Measurements from ENCODE around the gene UNC5B. TPM values are rescaled to one million over a fixed set of nuclear protein-coding genes. Genes with fewer than 3 reads are reported as not detected.

UNC5B gene
- total and polyA plus RNA-seq, 2 experiments from 2014 or later = 2.7 to 6.5 TPM

GRCh38 chr10:71213127-71213621, 804 bp downstream of the UNC5B start:
- Histone ChIP-seq H3K9me2 (ENCODE audit: insufficient read depth) (no peaks in the 10 kb centered on the region), H3K36me3 (ENCODE audit: low read depth) (no peaks in the 10 kb centered on the region), H3K9ac (peak overlapping the region; percentile 79), H3K9me3 (ENCODE audit: low read depth) (no peaks in the 10 kb centered on the region), H3K79me2 (ENCODE audit: insufficient read depth) (peaks cover 19% of the 10 kb centered on the region), H2AFZ (peak overlapping the region; percentile 71), H3K4me2 (ENCODE audit: unreplicated experiment) (peak overlapping the region; percentile 97), H3F3A (ENCODE audit: insufficient read depth) (no peaks in the 10 kb centered on the region), H3K27me3 (replicated peaks; ENCODE audit: insufficient read depth) (peaks cover 23% of the 10 kb centered on the region), H3K27ac (peak overlapping the region; percentile 39), H3K4me1 (ENCODE audit: insufficient read depth) (peaks cover 8% of the 10 kb centered on the region), H4K20me1 (ENCODE audit: insufficient read depth) (no peaks in the 10 kb centered on the region), H3K4me3 (peak overlapping the region; percentile 75)
- TF ChIP-seq EZH2phosphoT487 (IDR thresholded peaks at IDR 0.05; ENCODE audit: insufficient read depth, low read depth) = no peak
- no peak for TF ChIP-seq EZH2 (IDR thresholded peaks at IDR 0.05; ENCODE audit: insufficient read depth, poor library complexity, severe bottlenecking)
- DNase-seq = peak; percentile 88
- in situ Hi-C loops (cut with MboI) = no loop called here
- 1% methylated on average over 36 of the region's 36 CpGs for WGBS, 2 experiments (ENCODE audit: low coverage in 1 of 2, low lambda C conversion rate in 2 of 2, missing lambda C conversion rate in 2 of 2)

DNA sequence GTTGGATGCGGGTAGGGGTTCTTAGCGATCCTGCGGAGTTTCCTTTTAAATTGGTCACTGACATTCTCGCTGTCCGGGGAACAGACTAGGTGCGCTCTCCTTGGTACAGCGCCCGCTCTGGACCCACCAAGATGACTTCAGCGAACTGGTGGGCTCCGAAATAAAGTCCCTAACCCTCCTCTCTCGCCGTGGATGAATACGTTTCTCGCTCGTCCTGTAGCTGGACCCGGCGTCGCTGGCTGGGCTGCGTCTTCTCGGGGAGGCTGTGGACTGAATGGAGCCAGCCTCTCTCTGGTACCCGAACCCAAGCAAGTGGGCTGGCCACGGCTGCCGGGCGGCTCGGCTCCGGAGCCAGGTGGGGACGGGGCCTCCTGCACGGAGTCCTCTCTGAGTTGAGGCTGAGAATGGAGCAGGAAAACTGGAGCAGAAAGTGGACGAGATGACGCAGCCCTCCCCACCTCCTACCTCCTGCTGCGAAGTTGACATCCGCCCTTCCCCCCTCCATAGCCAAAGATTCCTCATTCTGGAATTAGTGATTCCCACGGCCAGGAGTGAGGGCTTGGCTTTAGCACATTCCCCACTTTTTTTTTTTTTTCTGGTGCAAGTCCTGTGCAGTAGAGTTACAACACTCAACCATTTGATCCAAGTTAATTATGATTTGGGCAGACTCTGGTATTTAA, 1.5 kb downstream of the UNC5B start:
- Histone ChIP-seq H3K79me2 (ENCODE audit: insufficient read depth) (peaks cover 19% of the 10 kb centered on the region), H4K20me1 (ENCODE audit: insufficient read depth) (no peaks in the 10 kb centered on the region), H3F3A (ENCODE audit: insufficient read depth) (no peaks in the 10 kb centered on the region), H3K36me3 (ENCODE audit: low read depth) (no peaks in the 10 kb centered on the region), H3K27ac (peak overlapping the region; percentile 36; the same call in 1 of the 2 replicates), H3K4me1 (ENCODE audit: insufficient read depth) (peaks cover 8% of the 10 kb centered on the region), H3K4me2 (ENCODE audit: unreplicated experiment) (peak overlapping the region; percentile 97), H3K27me3 (replicated peaks; ENCODE audit: insufficient read depth) (peaks cover 23% of the 10 kb centered on the region), H2AFZ (peak overlapping the region; percentile 75), H3K9ac (peak overlapping the region; percentile 79), H3K9me2 (ENCODE audit: insufficient read depth) (no peaks in the 10 kb centered on the region), H3K9me3 (ENCODE audit: low read depth) (no peaks in the 10 kb centered on the region), H3K4me3 (peak overlapping the region; percentile 75)
- WGBS, 2 experiments (ENCODE audit: low coverage in 1 of 2, low lambda C conversion rate in 2 of 2, missing lambda C conversion rate in 2 of 2) = 1 to 2% methylated on average over 28 to 33 of the region's 33 CpGs
- TF ChIP-seq EZH2 (IDR thresholded peaks at IDR 0.05; ENCODE audit: insufficient read depth, poor library complexity, severe bottlenecking) (no peak), EZH2phosphoT487 (IDR thresholded peaks at IDR 0.05; ENCODE audit: insufficient read depth, low read depth) (no peak)
- DNase-seq = peak; percentile 85
- in situ Hi-C loops (cut with MboI) = no loop called here

DNA sequence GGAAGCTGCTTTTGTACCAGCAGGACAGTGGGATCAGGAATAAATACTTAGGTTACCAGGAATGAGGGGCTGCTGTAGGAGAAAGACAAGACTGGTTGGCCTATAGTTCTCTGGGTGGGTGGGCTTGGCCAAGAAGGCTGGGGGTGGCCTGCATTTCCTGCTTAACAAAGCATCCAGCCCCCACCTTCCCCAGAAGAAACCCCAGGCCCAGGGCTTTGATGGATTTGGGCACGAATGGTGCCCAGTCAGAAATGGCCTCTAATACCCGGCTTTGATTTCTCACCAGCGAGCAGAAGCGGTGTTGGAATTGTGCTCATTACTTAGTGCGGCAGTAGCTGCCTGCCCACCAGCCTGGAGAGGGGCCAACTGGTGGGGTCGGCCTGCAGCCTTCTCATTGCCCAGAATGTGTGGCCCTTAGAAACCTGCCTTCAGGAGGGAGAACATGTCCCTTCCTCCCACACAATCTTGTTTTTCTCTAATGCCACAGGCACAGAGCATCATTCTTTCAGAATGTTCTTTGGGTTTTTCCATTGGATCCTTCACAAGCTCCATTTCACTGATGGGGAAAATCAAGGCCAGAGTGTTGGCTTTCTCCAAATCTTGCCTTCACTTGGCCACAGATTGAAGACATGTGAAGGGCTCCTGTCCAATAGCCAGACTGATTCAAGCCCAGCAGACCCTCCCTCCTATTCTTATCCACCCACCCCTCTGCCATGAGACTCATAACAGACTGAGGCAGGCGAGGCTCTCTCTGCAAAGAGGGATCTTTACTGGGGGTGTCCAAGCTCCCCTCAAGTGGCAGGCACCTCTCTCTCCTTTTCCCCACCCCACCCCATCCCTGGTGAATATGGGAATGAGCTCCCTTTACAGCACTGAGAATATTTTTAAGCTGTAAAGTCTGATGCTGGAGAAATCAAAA, 2.5 kb downstream of the UNC5B start:
- Histone ChIP-seq H3K9me2 (ENCODE audit: insufficient read depth) (no peaks in the 10 kb centered on the region), H4K20me1 (ENCODE audit: insufficient read depth) (no peaks in the 10 kb centered on the region), H3K27ac (no peak overlapping the region), H3K4me1 (ENCODE audit: insufficient read depth) (peaks cover 8% of the 10 kb centered on the region), H3K4me3 (no peak overlapping the region; the same call in 1 of the 2 replicates), H3K9ac (peak overlapping the region; percentile 79; the same call in 1 of the 2 replicates), H3K27me3 (replicated peaks; ENCODE audit: insufficient read depth) (peaks cover 20% of the 10 kb centered on the region), H2AFZ (no peak overlapping the region), H3K79me2 (ENCODE audit: insufficient read depth) (peaks cover 19% of the 10 kb centered on the region), H3K9me3 (ENCODE audit: low read depth) (no peaks in the 10 kb centered on the region), H3F3A (ENCODE audit: insufficient read depth) (no peaks in the 10 kb centered on the region), H3K4me2 (ENCODE audit: unreplicated experiment) (peak overlapping the region; percentile 97), H3K36me3 (ENCODE audit: low read depth) (no peaks in the 10 kb centered on the region)
- no peak for TF ChIP-seq EZH2phosphoT487 (IDR thresholded peaks at IDR 0.05; ENCODE audit: insufficient read depth, low read depth)
- TF ChIP-seq EZH2 (IDR thresholded peaks at IDR 0.05; ENCODE audit: insufficient read depth, poor library complexity, severe bottlenecking) = no peak
- in situ Hi-C loops (cut with MboI) = no loop called here
- 85 to 89% methylated on average over 7 of the region's 7 CpGs for WGBS, 2 experiments (ENCODE audit: low coverage in 1 of 2, low lambda C conversion rate in 2 of 2, missing lambda C conversion rate in 2 of 2)
- DNase-seq = no peak

DNA sequence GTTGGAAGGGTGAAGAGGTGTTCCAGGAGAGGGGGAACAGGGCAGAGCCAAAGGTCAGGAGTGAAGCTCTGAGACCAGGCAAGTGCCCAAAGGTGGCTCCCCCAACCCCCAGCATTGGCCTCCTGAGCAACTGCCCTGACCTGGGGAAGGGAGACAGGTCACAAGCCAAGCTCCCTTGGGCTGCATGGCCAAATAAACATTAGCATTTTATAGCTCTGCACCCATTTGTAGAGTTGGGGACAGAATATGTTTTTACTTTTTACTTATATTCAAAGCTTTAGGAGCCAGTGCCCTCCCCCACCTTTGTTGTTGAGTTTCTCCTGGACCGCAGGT, 4.0 kb downstream of the UNC5B start:
- peaks cover 8% of the 10 kb centered on the region for H3K4me1 ChIP-seq (ENCODE audit: insufficient read depth)
- H3K27me3 ChIP-seq (replicated peaks; ENCODE audit: insufficient read depth) = peaks cover 6% of the 10 kb centered on the region; the same call in 1 of the 2 replicates
- in situ Hi-C loops (cut with MboI) = no loop called here
- H3F3A ChIP-seq (ENCODE audit: insufficient read depth) = no peaks in the 10 kb centered on the region
- TF ChIP-seq EZH2phosphoT487 (IDR thresholded peaks at IDR 0.05; ENCODE audit: insufficient read depth, low read depth) (no peak), EZH2 (IDR thresholded peaks at IDR 0.05; ENCODE audit: insufficient read depth, poor library complexity, severe bottlenecking) (no peak)
- 67 to 69% methylated on average over 1 of the region's 1 CpG for WGBS, 2 experiments (ENCODE audit: low coverage in 1 of 2, low lambda C conversion rate in 2 of 2, missing lambda C conversion rate in 2 of 2)
- H3K9me3 ChIP-seq (ENCODE audit: low read depth) = no peaks in the 10 kb centered on the region
- no peak for DNase-seq
- H3K79me2 ChIP-seq (ENCODE audit: insufficient read depth) = peaks cover 19% of the 10 kb centered on the region
- no peak overlapping the region; the same call in 1 of the 2 replicates for H3K9ac ChIP-seq
- H4K20me1 ChIP-seq (ENCODE audit: insufficient read depth) = no peaks in the 10 kb centered on the region
- H3K9me2 ChIP-seq (ENCODE audit: insufficient read depth) = no peaks in the 10 kb centered on the region
- H3K36me3 ChIP-seq (ENCODE audit: low read depth) = no peaks in the 10 kb centered on the region
- 0 out of 2 replicates have a peak overlapping the region, but pooled peaks have one; percentile 94 for H2AFZ ChIP-seq
- no peak overlapping the region for H3K4me3 ChIP-seq
- no peak overlapping the region for H3K27ac ChIP-seq
- no peak overlapping the region for H3K4me2 ChIP-seq (ENCODE audit: unreplicated experiment)
